HG02885 (cell line): ENCODE data around the gene THSD4.

Source experiments
- ATAC-seq: cut with Tn5 transposase; IDR thresholded peaks from one replicate; pipeline ENCODE4 v1.9.1; 2021; ENCODE audit warnings: mild to moderate bottlenecking; ENCODE audit not compliant: unreplicated experiment, poor library complexity

Gene THSD4

DNA sequence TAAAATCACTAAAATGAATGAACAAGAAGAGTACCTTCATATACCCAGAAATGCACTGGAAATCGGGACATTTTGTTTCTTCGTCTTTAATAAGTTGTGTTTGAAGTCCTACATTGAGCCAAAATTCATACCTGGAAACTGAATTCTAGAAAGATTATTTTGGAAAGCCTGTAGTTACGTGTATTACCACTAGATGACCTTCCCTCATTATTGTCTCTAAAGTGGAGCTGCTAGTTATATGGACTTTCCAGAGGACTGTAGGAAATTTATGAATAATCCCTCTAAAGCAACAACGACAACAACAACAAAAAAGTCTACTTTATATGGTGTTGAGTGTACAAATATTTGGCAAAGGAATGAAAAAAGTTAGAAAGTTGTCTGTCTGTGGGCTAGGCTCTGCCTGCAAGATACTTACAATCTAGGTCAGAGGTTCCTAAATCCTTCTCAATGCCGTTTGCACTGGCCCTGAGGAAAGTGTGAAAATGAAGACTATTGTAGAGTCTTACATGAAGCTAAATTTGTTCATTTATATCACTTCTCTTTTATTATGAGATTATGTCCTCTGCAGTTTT, 460.3 kb downstream of the THSD4 start:
- ATAC-seq: no peak

DNA sequence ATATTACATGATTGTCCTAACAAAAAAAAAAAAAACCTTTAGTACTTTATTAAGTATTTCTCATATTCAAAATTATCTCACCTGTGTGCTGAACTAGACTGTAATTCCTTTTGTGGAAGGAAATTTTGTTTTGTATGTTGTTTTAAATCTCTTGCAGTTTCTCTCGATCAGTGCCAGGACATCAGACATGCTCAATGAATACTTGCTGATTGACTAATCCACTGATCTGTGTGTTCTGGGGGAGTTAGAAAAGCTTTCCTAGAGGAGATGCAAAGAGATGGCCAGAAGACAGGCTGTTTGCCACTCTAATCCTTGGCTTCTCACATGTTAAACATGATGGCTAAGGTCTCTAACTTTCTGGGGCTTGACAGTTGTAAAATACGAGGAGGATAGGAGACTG, 461.8 kb downstream of the THSD4 start:
- ATAC-seq: no peak

DNA sequence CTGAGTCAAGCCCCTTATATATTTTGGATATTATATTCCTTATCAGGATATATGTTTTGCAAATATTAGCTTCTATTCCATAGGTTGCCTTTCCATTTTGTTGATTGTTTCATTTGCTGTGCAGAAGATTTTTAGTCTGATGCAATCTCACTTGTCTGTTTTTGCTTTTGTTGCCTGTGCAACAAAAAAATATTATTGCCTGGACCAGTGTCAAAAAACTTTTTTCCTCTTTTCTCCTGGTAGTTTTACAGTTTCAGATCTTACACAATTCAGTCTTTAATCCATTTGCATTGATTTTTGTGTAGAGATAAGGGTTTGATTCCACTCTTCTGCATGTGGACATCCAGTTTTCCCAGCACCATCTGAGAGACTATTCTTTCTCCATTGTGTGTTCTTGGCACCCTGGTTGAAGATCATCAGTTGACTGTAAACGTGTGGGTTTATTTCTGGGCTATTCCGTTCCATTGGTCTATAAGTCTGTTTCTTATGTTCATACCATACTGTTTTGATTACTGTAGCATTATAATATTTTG, 466.2 kb downstream of the THSD4 start:
- no peak for ATAC-seq

DNA sequence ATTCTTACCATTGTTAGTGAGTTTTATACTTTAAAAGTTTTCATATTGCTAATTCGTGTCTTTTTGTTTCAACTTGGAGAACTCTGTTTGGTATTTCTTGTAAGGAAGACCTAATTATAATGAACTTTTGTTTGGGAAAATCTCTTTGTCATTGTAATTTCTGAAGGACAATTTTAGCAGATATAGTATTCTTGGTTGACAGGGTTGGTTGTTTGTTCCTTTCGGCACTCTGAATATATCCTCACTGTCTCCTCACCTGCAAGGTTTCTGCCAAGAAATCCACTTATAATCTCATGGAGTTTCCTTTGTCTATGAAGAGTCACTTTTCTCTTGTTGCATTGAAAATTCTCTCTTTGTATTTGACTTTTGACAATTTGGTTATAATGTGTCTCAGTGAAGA, 469.9 kb downstream of the THSD4 start:
- no peak for ATAC-seq

DNA sequence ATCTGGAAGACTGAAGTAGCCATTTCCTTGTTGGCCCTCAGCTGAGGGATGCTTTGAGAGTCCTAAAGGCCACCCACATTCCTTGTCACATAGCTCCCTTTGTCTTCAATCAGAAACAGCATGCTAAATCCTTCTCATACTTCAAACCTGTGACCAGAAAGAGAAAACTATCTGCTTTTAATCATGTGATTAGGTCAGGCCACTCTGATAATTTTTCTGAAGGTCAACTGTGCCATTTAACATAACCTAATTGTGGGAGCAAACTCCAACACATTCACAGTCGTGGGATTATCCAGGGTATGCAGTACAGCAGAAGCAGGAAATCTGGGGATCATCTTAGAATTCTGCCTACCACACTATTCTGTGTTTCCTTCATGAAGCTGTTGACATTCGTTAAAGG, 471.2 kb downstream of the THSD4 start:
- ATAC-seq: no peak

DNA sequence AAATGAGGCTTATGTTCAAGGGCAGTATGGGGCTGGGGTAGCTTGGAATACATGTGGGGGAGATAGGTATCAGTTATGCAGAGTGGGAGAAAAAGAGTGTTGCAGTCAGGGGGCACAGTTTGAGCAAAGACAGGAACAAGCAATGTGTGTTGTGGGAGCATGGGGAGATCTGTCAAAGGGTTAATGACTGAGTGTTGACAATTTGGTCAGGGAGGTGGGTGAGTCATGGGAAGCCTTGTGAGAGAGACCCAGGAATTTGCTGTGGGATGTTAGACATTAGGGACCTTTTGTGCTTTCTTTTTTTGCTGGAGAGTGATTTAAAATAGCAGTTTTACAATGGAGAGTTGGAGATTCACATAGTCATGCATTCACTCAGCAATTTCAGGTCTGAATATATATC, 473.5 kb downstream of the THSD4 start:
- no peak for ATAC-seq

DNA sequence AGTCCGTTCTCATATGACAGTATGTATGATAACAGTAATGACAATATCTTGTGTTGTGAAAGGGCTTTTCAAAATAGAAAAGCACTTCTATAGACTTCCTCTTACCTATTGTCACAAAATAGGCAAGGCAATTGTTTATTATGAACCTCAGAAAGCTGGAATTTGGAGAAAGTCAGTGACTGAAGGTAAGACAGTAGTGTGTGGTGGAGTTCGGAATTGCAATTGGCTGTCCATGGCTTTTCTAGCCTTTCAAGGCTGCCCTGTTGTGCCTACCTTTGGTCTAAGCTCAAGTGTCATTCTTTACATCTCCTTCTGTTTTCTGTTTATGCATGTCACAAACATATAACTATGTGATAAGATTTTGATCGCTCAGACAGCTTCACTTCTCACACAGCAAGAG, 475.8 kb downstream of the THSD4 start:
- ATAC-seq: no peak

DNA sequence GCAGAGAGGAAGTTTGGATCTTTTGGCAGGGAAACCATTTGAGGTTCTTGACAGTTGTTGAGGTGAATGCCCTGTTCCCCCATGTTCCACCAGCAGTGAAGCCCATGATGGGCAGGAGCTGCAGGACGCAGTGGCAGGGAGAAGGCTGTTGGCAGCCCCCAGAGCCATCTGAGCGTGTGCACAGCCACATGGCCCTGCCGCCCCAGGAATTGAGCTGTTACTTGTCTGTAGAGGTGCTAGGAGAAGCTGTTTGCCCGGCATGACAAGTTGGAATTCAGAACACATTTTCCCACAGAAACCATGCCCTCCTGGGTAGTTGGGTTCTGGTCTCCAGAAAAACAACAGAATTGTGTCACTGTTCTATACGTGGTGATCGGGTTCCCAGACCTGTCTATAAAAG, 476.9 kb downstream of the THSD4 start:
- no peak for ATAC-seq

DNA sequence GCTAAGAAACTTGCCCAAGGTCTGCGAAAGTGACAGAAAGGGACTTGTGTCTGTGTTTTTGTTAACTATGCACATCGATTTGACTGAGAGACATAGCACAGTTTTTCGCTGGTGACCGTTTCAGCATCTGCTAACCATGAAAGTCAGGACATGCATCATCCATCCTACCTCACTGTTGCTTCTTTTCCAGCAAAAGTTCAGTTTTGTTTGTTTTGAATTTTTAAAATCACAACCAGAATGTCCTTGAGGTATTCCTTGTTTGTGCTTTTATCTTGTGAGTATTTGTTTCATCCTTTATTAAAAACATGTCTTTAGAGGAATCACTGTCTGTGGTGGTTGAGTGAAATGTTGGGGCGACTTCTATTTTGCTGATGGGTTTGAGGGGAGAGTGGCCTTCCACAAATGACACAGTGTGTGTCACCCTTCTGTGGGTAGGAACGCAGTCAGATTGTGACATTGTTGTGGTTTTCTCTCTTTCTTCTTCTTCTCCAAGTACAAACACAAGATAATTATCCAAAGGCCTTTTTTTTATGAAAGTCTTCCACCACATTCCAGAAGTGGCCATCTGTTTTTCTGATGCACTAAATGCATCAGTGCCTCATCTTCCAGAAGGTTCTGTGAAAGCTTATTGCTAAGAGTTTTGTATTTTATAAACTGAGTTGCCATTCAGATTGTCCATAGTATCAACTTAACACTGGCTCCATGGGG, 480.7 kb downstream of the THSD4 start:
- ATAC-seq: no peak

DNA sequence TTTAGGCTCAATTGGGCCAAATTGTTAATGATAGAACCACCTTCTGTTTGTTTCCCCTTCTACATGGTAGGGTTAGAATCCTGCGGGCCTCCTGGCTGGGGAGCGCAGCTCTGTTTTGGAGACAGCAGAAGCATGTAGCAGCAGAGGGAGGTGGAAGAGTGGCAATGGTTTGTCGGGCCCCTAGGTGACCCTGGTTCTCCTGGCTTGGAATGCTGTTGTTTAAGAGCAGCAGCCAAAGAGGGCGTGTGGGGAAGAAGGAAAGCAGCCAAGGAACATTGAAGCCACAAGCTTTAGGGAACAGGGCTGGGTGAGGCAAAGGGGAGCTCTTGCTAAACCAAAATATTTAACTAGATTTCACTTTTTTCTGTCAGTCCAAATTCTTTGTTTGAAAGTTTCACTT, 481.4 kb downstream of the THSD4 start:
- ATAC-seq: no peak

DNA sequence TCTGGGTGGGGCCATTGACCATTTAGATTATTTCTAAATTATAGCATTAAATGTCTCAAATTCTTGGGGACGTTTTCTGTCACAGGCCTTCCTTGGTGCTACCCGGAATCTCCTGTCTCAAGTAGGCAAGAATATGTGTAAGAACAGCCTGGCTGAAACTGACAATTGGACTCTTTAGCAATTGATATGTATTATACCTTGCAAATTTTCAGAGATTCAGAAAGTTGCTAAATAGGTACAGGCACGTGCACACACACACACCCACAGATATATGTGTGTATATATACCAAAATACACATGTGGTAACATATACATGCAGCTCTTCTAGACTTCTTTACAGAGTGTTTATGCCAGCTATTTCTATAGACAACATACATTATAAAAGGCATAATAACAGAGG, 481.9 kb downstream of the THSD4 start:
- no peak for ATAC-seq

DNA sequence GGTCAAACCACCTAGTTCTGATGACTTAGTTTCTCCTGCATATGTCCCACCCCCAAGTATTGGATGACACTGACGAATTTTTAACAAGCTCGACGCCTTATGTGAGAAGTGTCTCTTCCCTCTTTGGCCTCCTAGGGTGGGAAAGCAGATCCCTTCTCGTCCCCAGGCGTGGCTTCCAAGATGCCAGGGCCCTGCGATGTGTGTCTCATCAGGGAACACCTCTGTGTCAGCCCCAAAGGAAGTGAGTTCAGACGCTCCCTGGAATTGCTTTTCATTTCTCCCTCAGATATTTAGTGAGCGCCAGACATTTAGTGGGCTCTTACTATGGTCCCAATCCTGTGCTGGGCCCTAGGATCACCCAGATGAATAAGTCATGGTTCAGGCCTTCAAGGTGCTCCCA, 482.4 kb downstream of the THSD4 start:
- no peak for ATAC-seq

DNA sequence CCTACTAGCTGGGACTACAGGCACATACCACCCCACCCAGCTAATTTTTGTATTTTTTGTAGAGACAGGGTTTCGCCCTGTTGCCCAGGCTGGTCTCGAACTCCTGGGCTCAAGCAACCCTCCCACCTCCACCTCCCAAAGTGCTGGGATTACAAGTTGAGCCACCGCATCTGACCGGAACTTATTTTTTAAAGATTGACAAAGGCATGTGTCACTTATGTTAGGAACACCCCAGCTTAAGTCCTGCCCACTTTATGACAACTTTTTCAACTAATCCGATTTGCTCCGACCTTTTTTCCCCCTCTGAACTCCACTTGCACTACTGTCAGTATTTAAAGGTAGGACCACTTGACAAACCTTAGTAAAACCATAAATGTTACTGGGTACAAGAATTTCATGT, 483.5 kb downstream of the THSD4 start:
- ATAC-seq: no peak

DNA sequence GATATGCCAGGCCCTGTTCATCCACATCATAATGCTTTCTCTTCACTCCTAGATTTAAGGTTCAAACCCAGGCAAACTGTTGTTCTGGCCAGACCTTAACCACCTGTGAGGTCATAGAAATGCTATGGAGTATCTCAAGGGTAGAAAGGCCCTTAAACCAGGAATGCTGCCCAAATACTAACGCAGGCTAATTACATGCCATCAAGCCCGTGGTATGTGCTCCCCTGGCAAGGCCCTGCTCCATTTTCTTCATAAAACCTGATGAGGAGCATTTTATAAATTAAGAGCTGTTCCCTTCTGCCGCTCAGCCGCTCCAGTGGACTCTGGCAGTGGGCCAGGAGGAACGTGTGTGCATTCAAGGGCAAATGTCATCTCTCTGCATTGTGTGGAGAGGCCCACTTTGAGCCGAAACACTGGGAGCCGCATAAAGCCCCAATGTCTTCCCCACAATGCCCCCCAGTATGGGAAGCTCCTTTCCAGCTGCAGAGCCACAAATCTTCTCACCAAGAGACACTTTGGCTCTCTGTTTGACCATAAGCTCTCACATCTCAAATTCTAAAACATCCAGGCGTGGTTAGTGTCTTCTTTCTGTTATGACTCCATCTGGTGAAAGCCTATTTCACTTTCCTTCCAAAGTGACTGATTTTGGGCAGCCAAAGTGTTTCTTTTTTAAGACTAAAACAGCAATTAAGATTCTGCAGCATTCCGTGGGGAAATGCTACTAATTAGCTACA, 484.3 kb downstream of the THSD4 start:
- ATAC-seq: no peak

DNA sequence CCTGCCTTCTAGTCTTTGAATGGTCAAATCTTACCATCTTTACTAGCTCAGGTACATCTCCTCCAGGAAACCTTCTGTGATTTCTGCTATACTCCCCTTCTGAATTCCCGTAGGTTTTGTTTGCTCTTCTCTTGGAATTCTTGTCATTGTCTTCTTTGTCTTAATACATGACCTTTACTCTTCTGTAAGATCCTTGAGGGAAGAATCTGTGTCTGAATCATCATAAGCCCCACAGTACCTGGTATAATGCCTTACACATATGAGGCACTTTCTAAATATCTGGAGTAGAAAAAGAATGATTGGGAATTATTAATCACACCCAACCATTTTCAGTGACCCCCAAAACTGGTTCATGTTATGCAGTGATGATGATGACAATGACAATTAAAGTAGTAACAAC, 485.0 kb downstream of the THSD4 start:
- no peak for ATAC-seq

DNA sequence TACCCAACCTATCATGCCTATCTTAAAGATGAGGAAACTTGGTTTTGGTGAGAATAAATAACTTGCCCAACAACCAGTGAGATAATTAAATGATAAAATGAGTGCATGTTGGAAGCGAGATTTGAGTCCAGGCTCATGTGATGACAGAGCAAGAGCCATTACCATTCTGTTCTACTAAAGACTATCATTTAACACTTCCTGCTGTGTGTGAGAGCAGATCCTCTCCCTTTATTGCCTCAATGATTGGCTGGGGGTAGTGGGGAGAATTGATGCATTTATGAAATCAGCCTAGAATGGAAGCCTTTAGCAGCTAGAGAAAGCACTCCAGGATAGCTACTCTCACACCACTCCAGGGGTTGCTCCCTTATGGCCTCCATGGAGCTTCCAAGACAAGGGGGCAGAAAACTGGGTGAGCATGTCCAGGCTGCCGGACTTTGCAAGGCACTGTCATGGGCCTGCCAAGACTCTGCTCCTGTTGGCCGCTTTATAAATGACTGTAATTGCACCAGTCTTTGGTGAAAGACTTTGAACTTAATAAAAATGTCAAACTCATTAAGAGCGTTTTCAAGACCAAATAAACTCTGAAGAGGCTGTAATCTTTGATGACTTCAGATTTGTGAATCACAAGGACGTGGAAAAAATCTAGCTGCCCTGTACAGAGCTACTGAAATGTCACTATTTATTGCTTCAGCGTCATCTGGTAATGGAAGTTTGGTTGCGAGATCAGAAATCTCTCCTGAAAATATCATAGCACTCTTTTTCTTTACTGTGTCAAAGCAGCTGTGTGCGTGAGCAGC, 486.0 kb downstream of the THSD4 start:
- no peak for ATAC-seq

DNA sequence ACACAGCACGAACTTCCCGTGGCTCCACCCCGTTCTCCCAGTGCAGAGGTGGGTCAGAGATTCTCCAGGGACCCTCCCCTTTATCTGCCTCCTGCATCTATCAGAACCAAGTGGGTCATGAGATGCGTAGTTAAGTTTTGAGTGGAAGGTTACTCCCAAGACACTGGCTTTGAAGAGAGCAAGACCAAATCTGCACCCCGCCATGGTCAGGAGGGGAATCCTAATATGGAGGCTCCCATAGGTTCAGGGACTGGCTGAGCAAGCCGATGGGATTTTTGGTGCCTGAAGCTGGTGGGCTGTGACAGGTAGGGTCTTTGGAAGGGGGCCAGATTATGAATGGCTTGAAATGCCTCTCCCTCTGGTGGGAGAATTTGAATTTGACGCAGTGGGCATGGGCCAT, 488.1 kb downstream of the THSD4 start:
- no peak for ATAC-seq

DNA sequence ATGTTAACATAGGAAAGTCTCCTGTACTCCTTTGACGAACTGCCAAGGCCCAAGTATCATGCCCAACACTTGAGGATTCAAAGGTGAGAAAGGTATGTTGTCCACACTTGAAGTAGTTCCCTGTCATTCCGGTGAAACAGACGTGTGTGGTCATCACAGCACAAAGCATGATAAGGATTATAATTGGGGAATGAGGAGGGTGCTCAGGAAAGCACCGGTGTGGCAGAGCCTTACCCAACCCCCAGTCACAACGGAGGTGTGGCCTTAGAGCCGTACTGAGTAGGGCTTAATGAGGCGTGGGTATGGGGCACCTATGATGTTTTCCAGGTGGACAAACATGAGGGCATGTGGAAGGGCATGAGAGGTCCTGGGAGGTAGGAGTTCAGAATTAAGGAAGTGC, 492.1 kb downstream of the THSD4 start:
- no peak for ATAC-seq

DNA sequence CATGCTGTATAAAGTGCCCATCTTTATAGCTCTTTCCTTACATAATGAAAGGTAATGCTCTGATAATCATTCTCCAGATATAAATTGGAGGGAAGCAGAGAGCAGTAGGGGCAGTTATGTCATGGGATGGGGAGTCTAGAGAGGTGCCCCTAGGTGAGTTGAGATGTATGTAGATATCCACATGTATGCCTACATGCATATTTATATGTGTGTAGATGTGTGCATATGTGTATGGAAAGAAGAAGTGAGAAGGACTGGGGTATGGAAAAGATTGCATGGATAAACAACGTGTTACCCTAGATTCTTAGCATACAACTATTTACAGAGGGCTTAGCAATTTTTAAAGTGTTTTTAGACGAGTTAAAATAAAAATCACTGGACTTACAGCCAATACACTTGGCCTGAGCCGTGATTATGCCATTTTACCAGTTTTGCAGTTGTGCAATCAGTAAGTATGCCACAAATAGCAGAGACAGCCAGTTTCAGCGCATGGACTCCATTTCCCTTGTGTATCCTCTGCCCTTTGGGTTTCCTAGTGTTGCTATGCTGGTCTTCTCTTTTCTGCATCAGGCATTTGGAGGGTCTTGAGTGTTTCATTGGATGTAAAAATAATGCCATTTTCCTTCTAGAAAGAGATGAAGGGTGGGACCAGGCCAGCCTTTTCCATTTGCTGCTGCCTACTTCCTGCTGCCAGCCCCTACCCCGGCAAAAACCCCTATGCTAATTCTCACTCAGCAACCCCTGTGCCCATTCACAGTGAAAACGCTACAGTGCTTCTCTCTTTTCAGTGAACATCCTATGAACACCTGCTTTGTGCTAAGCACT, 495.7 kb downstream of the THSD4 start:
- ATAC-seq: no peak
